Fibroblast of lung (primary cell): ENCODE measurements around the gene RBL1.

ENCODE experiments used
- CTCF ChIP-seq, 2 donors: IDR thresholded peaks in 1 of 2; conservative IDR thresholded peaks in 1 of 2; 1 replicate in 1 of 2; 2 replicates in 1 of 2; pipeline ENCODE4 v1.5.1; 2011 to 2012; ENCODE audit warnings: low read length in 2 of 2, control low read depth in 1 of 2, inconsistent platforms in 1 of 2, low read depth in 1 of 2, mild to moderate bottlenecking in 1 of 2
- EZH2 ChIP-seq: IDR thresholded peaks from 2 replicates; pipeline ENCODE4 v1.5.1; 2012; ENCODE audit warnings: low read length, control low read depth, mild to moderate bottlenecking; ENCODE audit errors: missing control alignments

GRCh38 chr20:36957875-36958667, 137.7 kb downstream of the RBL1 start:
- TF ChIP-seq CTCF (conservative IDR thresholded peaks at IDR 0.05 in 1 of 2, IDR thresholded peaks at IDR 0.05 in 1 of 2; ENCODE audit: low read depth in 1 of 2, low read length in 2 of 2), result no peak
- no peak for TF ChIP-seq EZH2
